Stimulated activated CD8-positive, alpha-beta memory T cell treated with anti-CD3 and anti-CD28 coated beads, Interleukin-7, amount 100 ng/mL, for 24 hours (primary cell): ENCODE data around the gene HIPK1.

Experiments
- DNase-seq: peaks from one replicate; pipeline ENCODE4 v3.0.0-alpha.2; 2020; ENCODE audit warnings: low read depth

Gene HIPK1

GRCh38 chr1:113928941-113929749, at the start of gene HIPK1:
Gene HIPK1, plus strand, starts transcription at chr1:113929324.
- peak; percentile 79 for DNase-seq

GRCh38 chr1:113879739-113880038, 49.4 kb upstream of the HIPK1 start:
- no peak for DNase-seq

GRCh38 chr1:113881661-113882060, 47.5 kb upstream of the HIPK1 start:
- no peak for DNase-seq

- DNase-seq, result no peak
These were observed 42.4 kb upstream of the HIPK1 start for GRCh38 chr1:113886417-113887401.

- no peak for DNase-seq
These were observed 41.5 kb upstream of the HIPK1 start, which contains the start of gene BCL2L15 for GRCh38 chr1:113887402-113888175. Gene BCL2L15, minus strand, starts transcription at chr1:113887581. Its CDS starts 206 bp downstream, at chr1:113887375.

- DNase-seq, result no peak
These were observed 38.3 kb upstream of the HIPK1 start for GRCh38 chr1:113890816-113891215.

GRCh38 chr1:113891631-113892220, 37.4 kb upstream of the HIPK1 start:
- DNase-seq, result no peak

GRCh38 chr1:113893267-113893666, 35.9 kb upstream of the HIPK1 start:
- no peak for DNase-seq

- no peak for DNase-seq
These were observed 34.0 kb upstream of the HIPK1 start for GRCh38 chr1:113895098-113895497.

GRCh38 chr1:113895961-113896360, 33.2 kb upstream of the HIPK1 start:
- DNase-seq, result no peak

- DNase-seq, result no peak
These were observed 30.8 kb upstream of the HIPK1 start for GRCh38 chr1:113898241-113898814.

- DNase-seq, result no peak
These were observed 30.0 kb upstream of the HIPK1 start for GRCh38 chr1:113899111-113899510.

GRCh38 chr1:113901191-113901590, 27.9 kb upstream of the HIPK1 start:
- no peak for DNase-seq

GRCh38 chr1:113903501-113904292, 25.4 kb upstream of the HIPK1 start:
- DNase-seq, result no peak

- no peak for DNase-seq
These were observed 24.8 kb upstream of the HIPK1 start for GRCh38 chr1:113904293-113904673.

- peak; percentile 92 for DNase-seq
These were observed 24.3 kb upstream of the HIPK1 start, which contains the start of the genes AP4B1 and DCLRE1B for GRCh38 chr1:113904674-113905434. Gene AP4B1, minus strand, starts transcription at chr1:113904799. Its CDS starts 82 bp downstream, at chr1:113904717. Gene DCLRE1B, plus strand, starts transcription at chr1:113905326. Its CDS starts 261 bp downstream, at chr1:113905587.

GRCh38 chr1:113905435-113905861, 23.7 kb upstream of the HIPK1 start:
- DNase-seq, result no peak

- DNase-seq, result no peak
These were observed 16.4 kb upstream of the HIPK1 start for GRCh38 chr1:113912594-113913311.

- DNase-seq, result no peak
These were observed 15.8 kb upstream of the HIPK1 start for GRCh38 chr1:113913312-113913668.
